Activated naive CD8-positive, alpha-beta T cell treated with anti-CD3 and anti-CD28 coated beads, Interleukin-2, amount 50 U/mL, for 24 hours (primary cell): Measurements from ENCODE around the gene STRIT1.
"Not testable (repeated sequence)": the region's sequence is repeated elsewhere in the genome, so short reads cannot be mapped to it uniquely, and the experiment has no call there.

Source experiments
- ATAC-seq: fragments of 150-1000 bp; cut with Tn5 transposase; one replicate; pipeline ENCODE4 v1.10.0; 2021
- DNase-seq: peaks from one replicate; pipeline ENCODE4 v3.0.0; 2021
- H3K27ac Mint-ChIP-seq: one replicate; pipeline ENCODE4 v1.8.0; 2021; ENCODE audit warnings: mild to moderate bottlenecking, mixed read lengths
- H3K27me3 Mint-ChIP-seq: one replicate; pipeline ENCODE4 v1.8.0; 2021; ENCODE audit warnings: mixed read lengths
- H3K36me3 Mint-ChIP-seq: one replicate; pipeline ENCODE4 v1.8.0; 2021; ENCODE audit warnings: low read depth, mixed read lengths
- H3K4me1 Mint-ChIP-seq: one replicate; pipeline ENCODE4 v1.8.0; 2021; ENCODE audit warnings: mixed read lengths
- H3K4me3 Mint-ChIP-seq: one replicate; pipeline ENCODE4 v1.8.0; 2021; ENCODE audit warnings: mild to moderate bottlenecking, moderate library complexity, mixed read lengths
- H3K9me3 Mint-ChIP-seq: one replicate; pipeline ENCODE4 v1.8.0; 2021; ENCODE audit warnings: mixed read lengths

The STRIT1 gene

GRCh38 chr3:155302481-155302880 is 9.0 kb upstream of the STRIT1 start:
- H3K9me3 Mint-ChIP-seq, result no peaks in the 10 kb centered on the region
- H3K4me3 Mint-ChIP-seq, result no peak overlapping the region
- no peak overlapping the region for H3K27ac Mint-ChIP-seq
- no peaks in the 10 kb centered on the region for H3K36me3 Mint-ChIP-seq
- ATAC-seq (no peak), DNase-seq (no peak)
- no peaks in the 10 kb centered on the region for H3K27me3 Mint-ChIP-seq
- H3K4me1 Mint-ChIP-seq, result peaks cover 3% of the 10 kb centered on the region

- Mint-ChIP-seq H3K36me3 (no peaks in the 10 kb centered on the region), H3K27ac (no peak overlapping the region), H3K27me3 (no peaks in the 10 kb centered on the region), H3K4me3 (no peak overlapping the region), H3K4me1 (no peaks in the 10 kb centered on the region), H3K9me3 (peaks cover 12% of the 10 kb centered on the region)
- DNase-seq, result no peak
- ATAC-seq, result no peak
These were observed 3.6 kb upstream of the STRIT1 start for GRCh38 chr3:155297100-155297499.

GRCh38 chr3:155296413-155296812 is 2.9 kb upstream of the STRIT1 start:
- peaks cover 12% of the 10 kb centered on the region for H3K9me3 Mint-ChIP-seq
- ATAC-seq, result no peak

GRCh38 chr3:155292693-155293092 is 790 bp downstream of the STRIT1 start:
- H3K27me3 Mint-ChIP-seq, result no peaks in the 10 kb centered on the region

More at GRCh38 chr3:155296413-155296812, 2.9 kb upstream of the STRIT1 start:
- no peaks in the 10 kb centered on the region for H3K4me1 Mint-ChIP-seq
- H3K36me3 Mint-ChIP-seq, result no peaks in the 10 kb centered on the region
- no peak overlapping the region for H3K27ac Mint-ChIP-seq
- H3K4me3 Mint-ChIP-seq, result no peak overlapping the region
- H3K27me3 Mint-ChIP-seq, result no peaks in the 10 kb centered on the region
- DNase-seq, result no peak

GRCh38 chr3:155292133-155292532 is 1.4 kb downstream of the STRIT1 start:
- DNase-seq (no peak), ATAC-seq (no peak)
- Mint-ChIP-seq H3K27ac (no peak overlapping the region), H3K27me3 (no peaks in the 10 kb centered on the region), H3K36me3 (no peaks in the 10 kb centered on the region), H3K4me3 (no peak overlapping the region), H3K4me1 (no peaks in the 10 kb centered on the region), H3K9me3 (peaks cover 9% of the 10 kb centered on the region)

More at GRCh38 chr3:155292693-155293092, 790 bp downstream of the STRIT1 start:
- DNase-seq (no peak), ATAC-seq (no peak)
- Mint-ChIP-seq H3K4me1 (no peaks in the 10 kb centered on the region), H3K9me3 (peaks cover 12% of the 10 kb centered on the region), H3K4me3 (no peak overlapping the region), H3K27ac (no peak overlapping the region), H3K36me3 (no peaks in the 10 kb centered on the region)

GRCh38 chr3:155286736-155287135 is 6.7 kb downstream of the STRIT1 start:
- H3K4me1 Mint-ChIP-seq, result no peaks in the 10 kb centered on the region
- H3K9me3 Mint-ChIP-seq, result no peaks in the 10 kb centered on the region
- ATAC-seq (no peak), DNase-seq (no peak)
- no peak overlapping the region for H3K4me3 Mint-ChIP-seq
- no peaks in the 10 kb centered on the region for H3K27me3 Mint-ChIP-seq
- no peak overlapping the region for H3K27ac Mint-ChIP-seq
- no peaks in the 10 kb centered on the region for H3K36me3 Mint-ChIP-seq

- Mint-ChIP-seq H3K9me3 (no peaks in the 10 kb centered on the region), H3K36me3 (no peaks in the 10 kb centered on the region), H3K4me3 (no peak overlapping the region), H3K27me3 (no peaks in the 10 kb centered on the region), H3K4me1 (no peaks in the 10 kb centered on the region), H3K27ac (no peak overlapping the region)
- DNase-seq, result no peak
- no peak for ATAC-seq
These were observed 7.5 kb downstream of the STRIT1 start for GRCh38 chr3:155285936-155286335.

GRCh38 chr3:155283092-155284056 is 10.1 kb downstream of the STRIT1 start:
- H3K9me3 Mint-ChIP-seq, result peaks cover 10% of the 10 kb centered on the region
- no peak overlapping the region for H3K27ac Mint-ChIP-seq
- no peaks in the 10 kb centered on the region for H3K4me1 Mint-ChIP-seq
- H3K27me3 Mint-ChIP-seq, result no peaks in the 10 kb centered on the region
- ATAC-seq, result no peak
- DNase-seq, result no peak
- H3K36me3 Mint-ChIP-seq, result no peaks in the 10 kb centered on the region
- no peak overlapping the region for H3K4me3 Mint-ChIP-seq

GRCh38 chr3:155282385-155283091 is 10.9 kb downstream of the STRIT1 start:
- Mint-ChIP-seq H3K27me3 (no peaks in the 10 kb centered on the region), H3K9me3 (peaks cover 10% of the 10 kb centered on the region), H3K27ac (no peak overlapping the region), H3K36me3 (no peaks in the 10 kb centered on the region), H3K4me1 (no peaks in the 10 kb centered on the region), H3K4me3 (no peak overlapping the region)
- ATAC-seq, result no peak
- no peak for DNase-seq

- Mint-ChIP-seq H3K4me1 (no peaks in the 10 kb centered on the region), H3K27ac (no peak overlapping the region), H3K4me3 (no peak overlapping the region), H3K36me3 (no peaks in the 10 kb centered on the region), H3K9me3 (peaks cover 10% of the 10 kb centered on the region), H3K27me3 (no peaks in the 10 kb centered on the region)
- ATAC-seq (no peak), DNase-seq (no peak)
These were observed 11.6 kb downstream of the STRIT1 start for GRCh38 chr3:155281912-155282311.

- H3K4me3 Mint-ChIP-seq, H3K36me3 Mint-ChIP-seq, DNase-seq, H3K27ac Mint-ChIP-seq, H3K27me3 Mint-ChIP-seq, H3K9me3 Mint-ChIP-seq, ATAC-seq, H3K4me1 Mint-ChIP-seq: not testable (repeated sequence)
These were observed 17.4 kb downstream of the STRIT1 start for GRCh38 chr3:155276089-155276488.

GRCh38 chr3:155275159-155275754 is 18.2 kb downstream of the STRIT1 start:
- H3K36me3 Mint-ChIP-seq, H3K9me3 Mint-ChIP-seq, H3K4me1 Mint-ChIP-seq, H3K27me3 Mint-ChIP-seq, H3K4me3 Mint-ChIP-seq, DNase-seq, H3K27ac Mint-ChIP-seq, ATAC-seq: not testable (repeated sequence)

GRCh38 chr3:155274435-155274834 is 19.0 kb downstream of the STRIT1 start:
- H3K36me3 Mint-ChIP-seq, H3K4me1 Mint-ChIP-seq, ATAC-seq, H3K4me3 Mint-ChIP-seq, DNase-seq, H3K27me3 Mint-ChIP-seq, H3K27ac Mint-ChIP-seq, H3K9me3 Mint-ChIP-seq: not testable (repeated sequence)

GRCh38 chr3:155271343-155271613 is 22.2 kb downstream of the STRIT1 start:
- Mint-ChIP-seq H3K27ac (no peak overlapping the region), H3K4me1 (no peaks in the 10 kb centered on the region), H3K4me3 (no peak overlapping the region), H3K27me3 (no peaks in the 10 kb centered on the region), H3K36me3 (no peaks in the 10 kb centered on the region), H3K9me3 (no peaks in the 10 kb centered on the region)
- no peak for DNase-seq
- ATAC-seq, result no peak
